Ascending aorta (tissue), 2 donors: Measurements from ENCODE around the gene SELENOW. TPM values are rescaled to one million over a fixed set of nuclear protein-coding genes. Genes with fewer than 3 reads are reported as not detected.
A peak's percentile ranks its signal among the peaks of the same experiment; 100 is the strongest.
"Not testable (repeated sequence)": the region's sequence is repeated elsewhere in the genome, so short reads cannot be mapped to it uniquely, and the experiment has no call there.

ENCODE experiments used
- DNase-seq, 2 donors: peaks; one replicate each; pipeline ENCODE4 v3.0.0-alpha.2; 2019; ENCODE audit warnings: low spot score in 2 of 2
- H3K27ac ChIP-seq, 2 donors: fragments of 200-600 bp; sonication (generic); one replicate each; pipeline ENCODE4 v1.5.1; 2016 to 2017; ENCODE audit warnings: mild to moderate bottlenecking in 1 of 2
- H3K27me3 ChIP-seq: fragments of 200-600 bp; sonication (generic); one replicate; pipeline ENCODE4 v1.5.1; 2017
- H3K36me3 ChIP-seq, 2 donors: fragments of 200-600 bp; sonication (generic); one replicate each; pipeline ENCODE4 v1.5.1; 2016
- H3K4me1 ChIP-seq, 2 donors: fragments of 200-600 bp; sonication (generic); one replicate each; pipeline ENCODE4 v1.5.1; 2016 to 2017; ENCODE audit warnings: mild to moderate bottlenecking in 1 of 2
- H3K4me3 ChIP-seq, 2 donors: fragments of 200-600 bp; sonication (generic); one replicate each; pipeline ENCODE4 v1.5.1; 2016 to 2017; ENCODE audit warnings: mild to moderate bottlenecking in 1 of 2
- H3K9me3 ChIP-seq, 2 donors: fragments of 200-600 bp; sonication (generic); one replicate each; pipeline ENCODE4 v1.5.1; 2016
- CTCF ChIP-seq, 3 experiments: fragments of 200-600 bp in 2 of 3; fragments of 450-650 bp in 1 of 3; sonication (generic) in 2 of 3; IDR thresholded peaks; one replicate each; pipeline ENCODE4 v1.5.1; 2016 to 2019; ENCODE audit warnings: antibody characterized with exemption in 3 of 3, mild to moderate bottlenecking in 1 of 3, moderate library complexity in 1 of 3
- intact Hi-C: fragments of 100-400 bp; cut with DNase I; formaldehyde crosslinking; loops from one replicate; pipeline ENCODE4 v1.15.1; 2023
- total RNA-seq: library from RNA; depleted of rRNA; stranded (reverse); fragments of >200 nt; gene quantifications from one replicate; pipeline ENCODE4 v1.1.0, GENCODE V29; 2016

SELENOW gene
- total RNA-seq, 1 donor from 2014 or later = 771 TPM

- no peaks in the 10 kb centered on the region for H3K27me3 ChIP-seq
- peak overlapping the region in 1 of 2 donors; percentile 94 for H3K4me3 ChIP-seq
- H3K36me3 ChIP-seq = peaks cover 47 to 54% of the 10 kb centered on the region in 2 donors
- TF ChIP-seq CTCF (IDR thresholded peaks at IDR 0.05) = no peak
- H3K27ac ChIP-seq = peak overlapping the region; percentile 64 to 97
- intact Hi-C loops = no loop called here
- peaks cover 18 to 31% of the 10 kb centered on the region in 2 donors for H3K4me1 ChIP-seq
- H3K9me3 ChIP-seq = no peaks in the 10 kb centered on the region
- DNase-seq = peak in 1 of 2 donors; percentile 72
Measured at GRCh38 chr19:47781590-47782262, 3.2 kb downstream of the SELENOW start.

- DNase-seq = no peak
- Histone ChIP-seq H3K4me3 (no peak overlapping the region), H3K27me3 (no peaks in the 10 kb centered on the region), H3K9me3 (no peaks in the 10 kb centered on the region), H3K27ac (no peak overlapping the region), H3K36me3 (peaks cover 39 to 55% of the 10 kb centered on the region in 2 donors), H3K4me1 (peaks cover 6 to 24% of the 10 kb centered on the region in 2 donors)
- intact Hi-C loops = no loop called here
- TF ChIP-seq CTCF (IDR thresholded peaks at IDR 0.05) = no peak
Measured at GRCh38 chr19:47786566-47786965, 8.1 kb downstream of the SELENOW start.

DNA sequence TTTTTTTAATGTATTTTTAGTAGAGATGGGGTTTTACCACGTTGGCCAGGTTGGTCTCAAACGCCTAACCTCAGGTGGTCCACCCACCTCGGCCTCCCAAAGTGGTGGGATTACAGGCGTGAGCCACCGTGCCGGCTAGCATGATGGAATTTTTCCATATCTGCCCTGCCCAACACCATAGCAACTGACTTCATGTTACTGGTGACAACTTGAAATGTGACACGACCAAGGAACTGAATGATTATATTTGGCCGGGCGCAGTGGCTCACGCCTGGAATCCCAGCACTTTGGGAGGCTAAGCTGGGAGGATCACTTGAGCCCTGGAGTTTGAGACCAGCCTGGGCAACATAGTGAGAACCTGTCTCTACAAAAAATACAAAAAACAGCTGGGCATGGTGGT is 8.8 kb downstream of the SELENOW start:
- Histone ChIP-seq H3K36me3 (peaks cover 36 to 49% of the 10 kb centered on the region in 2 donors), H3K4me1 (peaks cover 3 to 19% of the 10 kb centered on the region in 2 donors)
- H3K27ac ChIP-seq, DNase-seq, H3K9me3 ChIP-seq, intact Hi-C loops, H3K4me3 ChIP-seq, H3K27me3 ChIP-seq: not testable (repeated sequence)

- not testable (repeated sequence) for H3K9me3 ChIP-seq, H3K27me3 ChIP-seq, H3K27ac ChIP-seq, H3K4me3 ChIP-seq, DNase-seq
- peaks cover 13 to 24% of the 10 kb centered on the region in 2 donors for H3K36me3 ChIP-seq
- intact Hi-C loops = loop anchor here (2.0 kb wide), 1 partner anchor 77 kb away; the partner anchor contains the start of gene EHD2
- peaks cover 3 to 14% of the 10 kb centered on the region in 2 donors for H3K4me1 ChIP-seq
Measured at GRCh38 chr19:47789811-47790210, 11.3 kb downstream of the SELENOW start.

- Histone ChIP-seq H3K27ac (no peak overlapping the region), H3K36me3 (peaks cover 7 to 18% of the 10 kb centered on the region in 2 donors), H3K27me3 (no peaks in the 10 kb centered on the region), H3K4me3 (no peak overlapping the region), H3K9me3 (peaks cover 0 to 4% of the 10 kb centered on the region in 2 donors), H3K4me1 (peaks cover 3 to 14% of the 10 kb centered on the region in 2 donors)
- intact Hi-C loops = no loop called here
- TF ChIP-seq CTCF (IDR thresholded peaks at IDR 0.05) = peak; percentile 72 to 90 (median 90)
- DNase-seq = peak in 1 of 2 donors; percentile 89
Measured at GRCh38 chr19:47790398-47790814, 11.9 kb downstream of the SELENOW start.

- Histone ChIP-seq H3K4me3 (no peak overlapping the region), H3K4me1 (peaks cover 0 to 5% of the 10 kb centered on the region in 2 donors), H3K27ac (no peak overlapping the region), H3K9me3 (peaks cover 0 to 4% of the 10 kb centered on the region in 2 donors), H3K27me3 (no peaks in the 10 kb centered on the region), H3K36me3 (peaks cover 0 to 10% of the 10 kb centered on the region in 2 donors)
- no peak for TF ChIP-seq CTCF (IDR thresholded peaks at IDR 0.05)
- intact Hi-C loops = no loop called here
- no peak for DNase-seq
Measured at GRCh38 chr19:47792616-47793015, 14.1 kb downstream of the SELENOW start.
